Measurements from ENCODE around the gene PLEK. TPM values are rescaled to one million over a fixed set of nuclear protein-coding genes. Genes with fewer than 3 reads are reported as not detected.

Gene PLEK
- polyA plus RNA-seq, 1 of the 3 experiments (the other 2 are of a cell fraction) = 0.02 TPM

GRCh38 chr2:68426848-68427579 is 61.9 kb downstream of the PLEK start:
- WGBS (ENCODE audit: low lambda C conversion rate) = 71% methylated on average over 10 of the region's 10 CpGs
- no peak for DNase-seq
- CTCF ChIA-PET = interaction anchor here (2.2 to 2.3 kb wide), 2 partner anchors 14 kb away, joined by 7 to 16 read pairs; no protein-coding TSS in a partner anchor

GRCh38 chr2:68428126-68428525 is 63.0 kb downstream of the PLEK start:
- no peak for DNase-seq
- H3K9me2 ChIP-seq = no peaks in the 10 kb centered on the region
- no peaks in the 10 kb centered on the region for H3K9me3 ChIP-seq
- TF ChIP-seq GABPA (IDR thresholded peaks at IDR 0.05; ENCODE audit: low read depth) (no peak), TCF12 (IDR thresholded peaks at IDR 0.05) (no peak), SIN3A (IDR thresholded peaks at IDR 0.05; ENCODE audit: borderline replicate concordance, low read depth, low read length) (no peak), CTCF (IDR thresholded peaks at IDR 0.05) (no peak), EZH2phosphoT487 (IDR thresholded peaks at IDR 0.05; ENCODE audit: borderline replicate concordance, low read depth) (no peak)
- TF ChIP-seq, protein P1, sequence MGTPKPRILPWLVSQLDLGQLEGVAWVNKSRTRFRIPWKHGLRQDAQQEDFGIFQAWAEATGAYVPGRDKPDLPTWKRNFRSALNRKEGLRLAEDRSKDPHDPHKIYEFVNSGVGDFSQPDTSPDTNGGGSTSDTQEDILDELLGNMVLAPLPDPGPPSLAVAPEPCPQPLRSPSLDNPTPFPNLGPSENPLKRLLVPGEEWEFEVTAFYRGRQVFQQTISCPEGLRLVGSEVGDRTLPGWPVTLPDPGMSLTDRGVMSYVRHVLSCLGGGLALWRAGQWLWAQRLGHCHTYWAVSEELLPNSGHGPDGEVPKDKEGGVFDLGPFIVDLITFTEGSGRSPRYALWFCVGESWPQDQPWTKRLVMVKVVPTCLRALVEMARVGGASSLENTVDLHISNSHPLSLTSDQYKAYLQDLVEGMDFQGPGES (IDR thresholded peaks at IDR 0.05; ENCODE audit: low read depth, low read length) = no peak
- WGBS (ENCODE audit: low lambda C conversion rate) = 47% methylated on average over 4 of the region's 4 CpGs
- no peak overlapping the region for H3K27ac ChIP-seq (ENCODE audit: low read depth in 2 of 2, low read length in 1 of 2)
- H2AFZ ChIP-seq (ENCODE audit: low read depth) = no peak overlapping the region
- H3K9ac ChIP-seq = no peak overlapping the region
- H3K36me3 ChIP-seq (replicated peaks in 1 of 2; ENCODE audit: control insufficient read depth in 1 of 2, insufficient read depth in 2 of 2, low read length in 1 of 2) = no peaks in the 10 kb centered on the region
- no peaks in the 10 kb centered on the region for H3F3A ChIP-seq (replicated peaks; ENCODE audit: insufficient read depth)
- H4K20me1 ChIP-seq (ENCODE audit: insufficient read depth) = no peaks in the 10 kb centered on the region
- no peaks in the 10 kb centered on the region for H3K4me1 ChIP-seq (ENCODE audit: control insufficient read depth in 1 of 2, insufficient read depth in 2 of 2, low read depth in 1 of 2, low read length in 1 of 2)
- H3K4me2 ChIP-seq = no peak overlapping the region
- no peaks in the 10 kb centered on the region for H3K79me2 ChIP-seq (ENCODE audit: insufficient read depth)
- H3K4me3 ChIP-seq (ENCODE audit: low read depth in 2 of 2, low read length in 1 of 2) = no peak overlapping the region
- POLR2A ChIA-PET = no interaction called here
- no peaks in the 10 kb centered on the region for H3K27me3 ChIP-seq (ENCODE audit: insufficient read depth)
- CTCF ChIA-PET = interaction anchor here (2.3 kb wide), 1 partner anchor 12 kb away, joined by 16 read pairs; no protein-coding TSS in a partner anchor

More at GRCh38 chr2:68426848-68427579, 61.9 kb downstream of the PLEK start:
- Histone ChIP-seq H3K36me3 (replicated peaks in 1 of 2; ENCODE audit: control insufficient read depth in 1 of 2, insufficient read depth in 2 of 2, low read length in 1 of 2) (no peaks in the 10 kb centered on the region), H3K4me1 (ENCODE audit: control insufficient read depth in 1 of 2, insufficient read depth in 2 of 2, low read depth in 1 of 2, low read length in 1 of 2) (no peaks in the 10 kb centered on the region), H3K9me3 (no peaks in the 10 kb centered on the region), H3K27ac (ENCODE audit: low read depth in 2 of 2, low read length in 1 of 2) (no peak overlapping the region), H3K27me3 (ENCODE audit: insufficient read depth) (no peaks in the 10 kb centered on the region), H3K9me2 (no peaks in the 10 kb centered on the region), H3K4me3 (ENCODE audit: low read depth in 2 of 2, low read length in 1 of 2) (no peak overlapping the region), H3K4me2 (no peak overlapping the region), H3F3A (replicated peaks; ENCODE audit: insufficient read depth) (no peaks in the 10 kb centered on the region), H4K20me1 (ENCODE audit: insufficient read depth) (no peaks in the 10 kb centered on the region), H2AFZ (ENCODE audit: low read depth) (no peak overlapping the region), H3K9ac (no peak overlapping the region), H3K79me2 (ENCODE audit: insufficient read depth) (no peaks in the 10 kb centered on the region)
- POLR2A ChIA-PET = no interaction called here
- no peak for TF ChIP-seq EZH2phosphoT487 (IDR thresholded peaks at IDR 0.05; ENCODE audit: borderline replicate concordance, low read depth)
- TF ChIP-seq TEAD4 (IDR thresholded peaks at IDR 0.05; ENCODE audit: borderline replicate concordance, insufficient read depth) = no peak
- TF ChIP-seq FOXM1 (IDR thresholded peaks at IDR 0.05; ENCODE audit: low read depth) = no peak
- no peak for TF ChIP-seq TAF1 (IDR thresholded peaks at IDR 0.05; ENCODE audit: borderline replicate concordance, low read depth, low read length)
- no peak for TF ChIP-seq YY1 (IDR thresholded peaks at IDR 0.05; ENCODE audit: low read depth)
- TF ChIP-seq, protein P2, sequence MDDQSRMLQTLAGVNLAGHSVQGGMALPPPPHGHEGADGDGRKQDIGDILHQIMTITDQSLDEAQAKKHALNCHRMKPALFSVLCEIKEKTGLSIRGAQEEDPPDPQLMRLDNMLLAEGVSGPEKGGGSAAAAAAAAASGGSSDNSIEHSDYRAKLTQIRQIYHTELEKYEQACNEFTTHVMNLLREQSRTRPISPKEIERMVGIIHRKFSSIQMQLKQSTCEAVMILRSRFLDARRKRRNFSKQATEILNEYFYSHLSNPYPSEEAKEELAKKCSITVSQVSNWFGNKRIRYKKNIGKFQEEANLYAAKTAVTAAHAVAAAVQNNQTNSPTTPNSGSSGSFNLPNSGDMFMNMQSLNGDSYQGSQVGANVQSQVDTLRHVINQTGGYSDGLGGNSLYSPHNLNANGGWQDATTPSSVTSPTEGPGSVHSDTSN (IDR thresholded peaks at IDR 0.05) = no peak
- TF ChIP-seq SIN3A (IDR thresholded peaks at IDR 0.05; ENCODE audit: borderline replicate concordance, low read depth, low read length) = no peak
- TF ChIP-seq RCOR1 (IDR thresholded peaks at IDR 0.05; ENCODE audit: low read length) = no peak
- TF ChIP-seq RAD21 (IDR thresholded peaks at IDR 0.05; ENCODE audit: low read length) = no peak
- TF ChIP-seq RXRA (IDR thresholded peaks at IDR 0.05; ENCODE audit: borderline replicate concordance, low read depth) = no peak

Measured in SK-N-SH (cell line).